OCI-LY3 (cell line): ENCODE measurements around the gene MTRF1.

Experiments used
- H2AFZ ChIP-seq: fragments of 200-600, 300-600 bp; shearing (Covaris generic); 2 replicates; pipeline ENCODE4 v1.6.0; 2014; ENCODE audit warnings: antibody characterized with exemption, low read depth, low read length
- H3K27ac ChIP-seq: fragments of 200-600, 300-600 bp; sonication (generic); 2 replicates; pipeline ENCODE4 v1.5.1; 2014; ENCODE audit warnings: mild to moderate bottlenecking, low read length, moderate library complexity, mixed read lengths
- H3K27me3 ChIP-seq: fragments of 200-600, 300-600 bp; sonication (generic); 2 replicates; pipeline ENCODE4 v1.6.1; 2014; ENCODE audit warnings: low read depth, low read length, mixed read lengths
- H3K36me3 ChIP-seq: fragments of 200-600, 300-600 bp; sonication (generic); replicated peaks from 2 replicates; pipeline ENCODE3; 2014; ENCODE audit warnings: low read depth, low read length, mixed read lengths
- H3K4me1 ChIP-seq: fragments of 300-600, 200-600 bp; sonication (generic); 2 replicates; pipeline ENCODE4 v1.6.1; 2014; ENCODE audit warnings: low read length, mixed read lengths
- H3K4me2 ChIP-seq: fragments of 200-600, 300-600 bp; sonication (generic); 2 replicates; pipeline ENCODE4 v1.6.1; 2014; ENCODE audit warnings: low read length, mixed read lengths
- H3K4me3 ChIP-seq: fragments of 300-600, 200-600 bp; sonication (generic); 2 replicates; pipeline ENCODE4 v1.5.1; 2014; ENCODE audit warnings: antibody characterized with exemption, mild to moderate bottlenecking, low read length, moderate library complexity
- H3K79me2 ChIP-seq: fragments of 300-600, 200-600 bp; shearing (Covaris generic); 2 replicates; pipeline ENCODE4 v1.6.1; 2014; ENCODE audit warnings: mild to moderate bottlenecking, low read length, mixed read lengths
- H3K9ac ChIP-seq: fragments of 300-600, 200-600 bp; shearing (Covaris generic); 2 replicates; pipeline ENCODE4 v1.6.0; 2014; ENCODE audit warnings: mild to moderate bottlenecking, low read length, moderate library complexity
- H3K9me3 ChIP-seq: fragments of 200-600, 300-600 bp; shearing (Covaris generic); 2 replicates; pipeline ENCODE4 v1.6.1; 2014; ENCODE audit warnings: low read length, mixed read lengths; ENCODE audit not compliant: insufficient read depth
- H4K20me1 ChIP-seq: fragments of 200-600, 300-600 bp; sonication (generic); 2 replicates; pipeline ENCODE4 v1.6.1; 2016; ENCODE audit warnings: low read length, mixed read lengths; ENCODE audit not compliant: insufficient read depth
- CTCF ChIP-seq: fragments of 200-600, 300-600 bp; sonication (generic); IDR thresholded peaks from 2 replicates; pipeline ENCODE4 v1.5.1; 2014; ENCODE audit warnings: antibody characterized with exemption, low read length, low read depth
- EZH2phosphoT487 ChIP-seq: fragments of 200-600 bp; shearing (Covaris generic); IDR thresholded peaks from 2 replicates; pipeline ENCODE4 v1.6.1; 2018; ENCODE audit warnings: antibody characterized with exemption, mixed run types, low read depth

The MTRF1 gene

GRCh38 chr13:41232578-41233480 lies 30.5 kb downstream of the MTRF1 start:
- Histone ChIP-seq H3K9ac (no peak overlapping the region), H3K27me3 (no peaks in the 10 kb centered on the region), H3K4me1 (peaks cover 10% of the 10 kb centered on the region), H3K9me3 (no peaks in the 10 kb centered on the region), H4K20me1 (no peaks in the 10 kb centered on the region), H2AFZ (no peak overlapping the region), H3K27ac (no peak overlapping the region), H3K36me3 (peaks cover 20% of the 10 kb centered on the region), H3K4me2 (no peak overlapping the region), H3K4me3 (no peak overlapping the region), H3K79me2 (no peaks in the 10 kb centered on the region)
- TF ChIP-seq CTCF = no peak
- no peak for TF ChIP-seq EZH2phosphoT487

DNA sequence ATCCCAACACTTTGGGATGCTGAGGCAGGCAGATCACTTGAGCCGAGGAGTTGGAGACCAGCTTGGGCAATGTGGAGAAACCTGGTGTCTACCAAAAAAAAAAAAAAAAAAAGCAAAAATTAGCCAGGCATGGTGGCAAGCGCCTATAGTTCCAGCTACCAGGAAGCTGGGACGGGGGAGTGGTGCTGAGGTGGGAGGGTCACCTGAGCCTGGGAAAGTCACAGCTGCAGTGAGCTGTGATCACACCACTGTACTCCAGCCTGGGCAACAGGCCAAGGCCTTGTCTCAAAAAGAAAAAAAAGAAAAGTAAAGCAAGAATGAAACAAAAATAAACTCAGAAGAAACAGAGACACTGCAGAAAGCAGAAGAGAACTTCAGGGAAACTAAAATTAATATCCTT lies 31.6 kb downstream of the MTRF1 start:
- H3K36me3 ChIP-seq = peaks cover 20% of the 10 kb centered on the region

GRCh38 chr13:41231025-41231677 lies 32.2 kb downstream of the MTRF1 start:
- Histone ChIP-seq H3K4me3 (no peak overlapping the region), H3K9ac (no peak overlapping the region), H3K9me3 (no peaks in the 10 kb centered on the region), H3K79me2 (no peaks in the 10 kb centered on the region), H3K4me2 (no peak overlapping the region), H3K4me1 (peaks cover 10% of the 10 kb centered on the region), H3K36me3 (peaks cover 20% of the 10 kb centered on the region), H4K20me1 (no peaks in the 10 kb centered on the region), H3K27me3 (no peaks in the 10 kb centered on the region), H2AFZ (no peak overlapping the region), H3K27ac (no peak overlapping the region)
- TF ChIP-seq EZH2phosphoT487 = no peak
- no peak for TF ChIP-seq CTCF

More for the DNA sequence above, 31.6 kb downstream of the MTRF1 start:
- Histone ChIP-seq H3K9ac (no peak overlapping the region), H3K79me2 (no peaks in the 10 kb centered on the region), H2AFZ (no peak overlapping the region), H3K4me1 (peaks cover 10% of the 10 kb centered on the region), H4K20me1 (no peaks in the 10 kb centered on the region), H3K27me3 (no peaks in the 10 kb centered on the region), H3K4me2 (no peak overlapping the region), H3K4me3 (no peak overlapping the region), H3K9me3 (no peaks in the 10 kb centered on the region), H3K27ac (no peak overlapping the region)
- no peak for TF ChIP-seq EZH2phosphoT487
- TF ChIP-seq CTCF = no peak

DNA sequence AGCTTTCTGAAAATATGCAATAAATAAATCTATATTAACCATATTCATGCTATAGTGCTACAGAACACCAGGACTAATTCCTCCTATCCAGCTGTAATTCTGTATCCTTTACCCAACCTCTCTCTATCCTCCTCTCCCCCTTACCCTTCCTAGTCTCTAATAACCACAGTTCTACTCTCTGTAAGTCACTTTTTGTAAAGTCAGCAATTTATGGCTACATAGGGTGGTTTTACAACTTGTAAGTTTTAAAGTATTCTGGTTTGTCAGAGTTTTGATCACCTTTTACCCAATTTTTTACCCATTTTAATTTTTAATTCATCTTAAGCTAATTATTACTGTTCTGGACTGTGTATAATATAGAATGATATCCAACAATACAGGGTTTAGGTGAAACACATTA lies 34.0 kb downstream of the MTRF1 start:
- Histone ChIP-seq H3K27ac (no peak overlapping the region), H3K79me2 (no peaks in the 10 kb centered on the region), H3K4me3 (no peak overlapping the region), H3K4me1 (peaks cover 10% of the 10 kb centered on the region), H3K9me3 (no peaks in the 10 kb centered on the region), H3K36me3 (peaks cover 20% of the 10 kb centered on the region), H3K27me3 (no peaks in the 10 kb centered on the region), H3K9ac (no peak overlapping the region), H3K4me2 (no peak overlapping the region), H2AFZ (no peak overlapping the region), H4K20me1 (no peaks in the 10 kb centered on the region)
- no peak for TF ChIP-seq CTCF
- TF ChIP-seq EZH2phosphoT487 = no peak
